ENCODE results near the gene ZBP1. TPM values are rescaled to one million over a fixed set of nuclear protein-coding genes. Genes with fewer than 3 reads are reported as not detected.

ZBP1 gene
- polyA plus RNA-seq, 4 donors, result 0.08 to 0.10 TPM; not detected in 2

DNA sequence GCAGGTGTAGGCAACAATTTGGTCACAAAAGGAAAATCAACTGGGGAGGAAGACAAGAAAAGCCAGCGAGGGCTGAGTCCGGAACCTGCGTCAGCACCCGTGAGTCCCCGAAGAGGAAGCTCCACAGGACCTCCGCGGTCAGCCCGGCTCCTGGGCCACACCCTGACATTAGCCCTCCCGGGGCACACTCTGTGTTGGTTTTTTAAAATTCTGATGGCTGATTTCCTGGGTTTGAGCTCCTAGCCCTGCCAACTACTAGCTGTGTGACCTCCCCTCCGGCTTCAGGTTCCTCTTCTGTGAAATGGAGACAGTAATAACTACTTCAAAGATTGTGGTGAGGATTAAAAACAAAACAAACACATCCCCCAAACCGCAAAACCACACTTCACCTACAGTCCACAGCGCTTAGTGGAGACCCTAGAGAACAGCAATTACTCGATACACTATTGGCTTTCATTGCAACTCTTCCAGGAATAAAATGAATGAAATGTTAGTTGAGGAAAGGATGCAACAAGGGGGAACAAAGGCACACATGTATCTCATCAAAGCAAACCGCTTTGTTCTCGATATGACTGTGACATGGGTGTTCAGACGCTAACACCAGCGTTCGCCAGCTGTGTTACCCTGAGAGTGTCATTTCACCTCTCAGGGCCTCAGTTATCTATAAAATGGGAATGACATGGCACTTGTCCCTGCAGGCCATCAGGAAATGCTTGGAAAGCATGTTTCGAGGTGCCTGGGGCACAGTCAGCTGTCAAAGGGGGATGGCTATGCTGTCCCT, 985 bp downstream of the ZBP1 start:
- DNase-seq (ENCODE audit: low read depth in 4 of 4, low spot score in 3 of 4), result no peak

DNA sequence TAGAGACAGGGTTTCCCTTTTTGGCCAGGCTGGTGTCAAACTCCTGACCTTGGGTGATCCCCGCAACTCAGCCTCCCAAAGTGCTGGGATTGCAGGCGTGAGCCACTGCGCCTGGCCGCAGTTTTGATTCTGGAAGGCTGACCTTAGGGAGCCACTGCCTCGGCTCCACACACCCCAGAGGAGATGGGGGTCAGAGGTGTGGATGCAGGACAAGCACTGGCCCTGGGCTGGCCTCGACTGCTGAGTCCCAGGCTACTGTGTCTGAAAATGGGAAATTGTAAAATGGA, 1.5 kb downstream of the ZBP1 start:
- no peak for DNase-seq (ENCODE audit: low read depth in 4 of 4, low spot score in 3 of 4)

DNA sequence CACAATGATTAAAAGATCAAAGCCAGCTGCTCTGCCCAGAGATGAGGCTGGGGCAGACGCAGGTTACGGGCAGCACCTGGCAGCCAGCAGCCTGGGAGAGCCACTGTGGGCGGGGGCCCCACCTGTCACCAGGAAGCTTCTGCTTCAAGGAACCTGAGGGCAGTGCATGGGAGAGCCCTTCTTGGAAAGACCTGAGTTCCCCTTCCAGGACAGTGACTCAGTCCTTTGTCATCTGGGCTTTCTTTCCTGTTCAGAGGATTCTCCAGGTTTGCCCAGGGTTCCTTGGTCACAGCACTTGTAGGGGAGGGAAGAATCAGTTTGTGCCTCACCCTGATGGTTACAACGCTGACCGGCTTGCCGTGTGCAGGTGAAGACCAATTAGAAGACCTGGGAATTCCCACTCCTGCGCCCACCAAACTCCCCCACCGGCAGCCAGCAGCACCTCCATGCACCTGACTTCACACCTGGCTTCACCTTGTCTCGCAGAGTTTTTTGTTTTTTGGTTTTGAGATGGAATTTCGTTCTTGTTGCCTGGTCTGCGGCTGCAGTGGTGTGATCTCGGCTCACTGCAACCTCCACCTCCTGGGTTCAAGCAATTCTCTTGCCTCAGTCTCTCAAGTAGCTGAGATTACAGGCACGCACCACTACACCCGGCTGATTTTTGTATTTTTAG, 2.0 kb downstream of the ZBP1 start:
- DNase-seq (ENCODE audit: low read depth in 4 of 4, low spot score in 3 of 4), result no peak

DNA sequence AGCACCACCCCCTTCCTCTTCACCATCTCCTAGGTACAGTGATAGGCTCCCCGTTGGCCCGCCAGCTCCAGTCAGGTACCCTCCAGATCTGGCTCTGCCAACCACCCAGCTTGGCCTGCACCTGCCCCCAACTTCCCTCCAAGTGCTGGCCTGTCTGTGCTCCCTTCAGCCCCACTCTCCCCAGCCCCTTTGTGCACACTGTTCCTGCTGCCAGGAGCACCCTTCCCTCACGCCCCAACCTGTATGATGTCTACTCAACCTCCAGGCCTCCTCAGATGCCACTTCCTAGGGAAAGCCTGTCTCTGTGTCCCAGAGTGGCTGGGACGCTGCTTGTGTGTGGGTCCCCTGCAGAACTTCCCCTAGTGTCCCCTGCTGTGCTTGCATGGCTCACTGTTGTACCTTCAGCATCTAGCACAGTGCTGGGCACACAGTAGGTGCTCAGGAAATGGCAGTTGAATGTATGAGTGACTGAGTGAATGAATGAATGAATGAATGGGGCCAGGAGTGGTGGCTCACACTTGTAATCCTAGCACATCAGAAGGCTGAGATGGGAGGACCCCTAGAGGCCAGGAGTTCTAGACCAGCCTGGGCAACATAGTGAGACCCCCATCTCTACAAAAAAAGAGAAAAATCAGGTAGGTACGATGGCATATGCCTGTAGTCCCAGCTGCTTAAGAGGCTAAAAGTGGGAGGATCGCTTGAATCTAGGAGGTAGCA, 3.0 kb downstream of the ZBP1 start:
- no peak for DNase-seq (ENCODE audit: low read depth in 4 of 4, low spot score in 3 of 4)

DNA sequence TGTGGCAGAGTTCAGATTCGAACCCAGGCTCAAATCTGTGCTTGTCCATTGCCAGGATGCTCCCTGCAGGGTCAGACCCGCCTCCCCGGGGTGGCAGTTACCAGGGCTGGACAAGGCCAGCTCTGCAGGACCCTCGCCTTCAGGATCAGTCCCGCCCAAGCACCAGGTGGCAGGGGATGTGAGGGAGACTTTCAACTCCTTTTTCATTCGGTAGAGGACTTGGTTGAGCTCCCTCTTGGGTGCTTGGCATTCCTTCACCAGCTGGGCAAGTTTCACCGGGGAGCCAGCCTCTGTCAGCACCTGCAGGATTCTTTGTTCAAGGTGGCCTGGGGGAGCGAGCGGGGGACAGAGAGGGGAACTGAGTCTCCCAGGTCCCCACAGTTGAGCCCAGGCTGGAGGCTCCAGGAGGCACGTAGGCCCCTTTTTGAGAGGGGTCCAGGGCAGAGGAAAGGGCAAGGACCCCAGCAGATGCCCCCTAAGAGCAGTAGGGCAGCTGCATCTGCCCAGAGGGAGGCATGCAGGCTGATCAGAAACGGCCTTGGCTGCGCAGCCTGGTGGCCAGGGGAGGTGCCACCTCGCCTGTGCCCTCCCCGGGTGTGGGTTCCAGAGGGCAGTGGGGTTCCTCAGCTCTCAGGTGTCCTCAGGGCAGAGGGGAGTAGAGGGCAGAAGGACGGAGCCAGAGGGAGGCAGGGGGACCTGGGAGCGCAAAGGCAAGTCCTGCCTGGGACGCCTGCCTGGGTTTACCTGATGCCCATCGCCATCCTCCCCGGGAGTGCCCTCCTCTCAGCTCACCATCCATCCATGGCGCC, 3.9 kb downstream of the ZBP1 start:
- no peak for DNase-seq (ENCODE audit: low read depth in 4 of 4, low spot score in 3 of 4)

DNA sequence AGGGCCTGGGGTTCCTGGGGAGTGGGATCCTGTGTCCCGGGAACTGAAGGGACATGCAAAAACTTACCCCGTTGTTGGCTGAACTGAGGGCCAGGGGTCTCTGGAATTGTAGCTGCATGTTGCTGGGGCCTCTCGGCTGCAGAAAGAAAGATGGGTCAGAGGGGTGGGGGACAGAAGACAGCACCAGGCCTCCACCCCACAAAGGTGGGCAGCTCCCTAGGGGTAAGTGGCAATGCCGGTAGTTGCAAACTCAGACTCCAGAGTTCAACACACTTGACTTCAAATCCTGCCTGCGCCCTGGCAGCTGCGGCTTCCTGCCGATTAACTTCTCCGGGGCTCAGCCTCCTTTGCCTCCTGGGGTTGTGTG, 4.8 kb downstream of the ZBP1 start:
- DNase-seq (ENCODE audit: low read depth in 4 of 4, low spot score in 3 of 4), result no peak

DNA sequence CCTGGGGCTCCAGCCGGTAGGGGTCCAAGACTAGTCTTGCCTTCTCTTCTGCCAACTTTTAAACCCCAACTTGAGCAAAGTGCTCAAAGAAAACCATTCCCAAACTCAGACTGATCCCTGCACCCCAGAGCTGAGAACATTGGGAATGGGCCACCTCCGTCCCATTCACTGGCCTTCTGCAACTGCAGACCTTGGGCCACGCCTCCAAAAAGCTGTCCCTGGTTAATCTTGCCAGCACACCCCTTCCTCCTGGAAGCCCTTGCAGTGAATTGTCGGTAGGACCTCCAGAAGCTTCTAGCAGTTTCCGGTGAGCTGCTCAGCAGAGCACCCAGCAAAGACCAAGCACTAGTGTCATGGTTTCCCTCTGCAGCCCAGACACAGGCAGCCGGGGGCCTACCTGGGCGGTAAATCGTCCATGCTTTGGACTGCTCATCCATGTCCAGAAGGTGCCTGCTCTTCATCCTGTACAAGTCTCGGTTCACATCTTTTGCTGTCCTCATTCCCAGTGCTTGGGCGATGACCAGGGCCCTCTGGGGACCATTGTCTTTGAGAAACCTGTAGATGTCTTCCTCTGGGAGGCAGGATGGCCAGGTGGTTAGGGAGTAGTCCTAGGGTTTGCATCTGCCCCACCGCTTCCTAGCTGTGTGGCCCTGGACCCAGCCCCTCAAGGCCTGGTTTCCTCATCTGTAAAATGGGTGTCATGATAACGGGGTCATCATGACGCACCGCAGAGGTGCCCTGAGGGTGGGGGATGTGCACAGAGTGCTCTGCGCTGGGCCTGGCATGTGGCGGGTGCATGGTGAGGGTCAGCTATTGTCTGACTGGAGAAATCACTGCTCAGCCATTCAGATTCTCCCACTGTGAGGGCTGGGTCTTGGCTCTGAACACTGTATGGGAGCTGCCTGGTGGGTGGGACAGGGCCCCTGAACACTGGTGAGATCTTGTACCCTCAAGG, 5.5 kb downstream of the ZBP1 start:
- DNase-seq (ENCODE audit: low read depth in 4 of 4, low spot score in 3 of 4), result no peak

DNA sequence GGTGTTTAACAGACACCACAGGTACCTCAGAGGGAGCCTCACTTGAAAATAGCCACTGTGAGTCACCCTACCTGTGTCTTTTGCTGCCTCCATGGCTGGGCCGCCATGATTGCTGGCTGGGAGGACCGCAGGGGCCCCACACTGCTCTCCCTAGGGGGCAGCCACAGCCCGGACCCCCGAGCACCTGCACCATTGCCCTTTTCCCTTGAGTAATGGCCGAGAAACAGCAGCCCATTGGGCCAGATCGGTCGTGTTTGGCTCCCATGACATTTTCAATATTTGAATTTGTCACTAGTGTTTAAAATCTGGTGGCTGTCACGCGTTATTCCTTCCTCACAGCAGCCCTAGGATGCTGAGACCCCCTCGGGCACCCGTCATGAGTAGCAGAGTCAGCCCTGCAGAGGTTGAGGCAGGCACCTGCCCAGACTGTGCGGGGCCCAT, 6.7 kb downstream of the ZBP1 start:
- no peak for DNase-seq (ENCODE audit: low read depth in 4 of 4, low spot score in 3 of 4)

DNA sequence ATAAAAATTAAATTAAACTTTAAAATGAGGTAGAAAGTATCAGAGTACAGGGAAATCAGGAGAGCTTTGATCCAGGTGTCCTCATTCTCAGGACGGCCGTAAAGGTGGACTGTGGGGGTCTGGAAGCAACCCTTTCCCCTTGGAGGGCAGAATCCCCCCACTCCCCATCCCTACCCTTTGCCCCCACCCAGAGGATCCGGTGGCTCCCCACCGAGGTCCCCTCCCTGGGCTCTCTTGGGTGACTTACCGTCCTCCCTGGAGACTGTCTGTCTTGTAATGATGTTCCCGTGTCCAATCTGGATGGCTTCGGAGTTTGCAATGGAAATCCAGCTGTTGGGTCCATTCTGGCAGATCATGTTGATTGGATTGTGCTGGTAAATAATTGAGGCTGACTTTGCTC, 7.3 kb downstream of the ZBP1 start:
- no peak for DNase-seq (ENCODE audit: low read depth in 4 of 4, low spot score in 3 of 4)

DNA sequence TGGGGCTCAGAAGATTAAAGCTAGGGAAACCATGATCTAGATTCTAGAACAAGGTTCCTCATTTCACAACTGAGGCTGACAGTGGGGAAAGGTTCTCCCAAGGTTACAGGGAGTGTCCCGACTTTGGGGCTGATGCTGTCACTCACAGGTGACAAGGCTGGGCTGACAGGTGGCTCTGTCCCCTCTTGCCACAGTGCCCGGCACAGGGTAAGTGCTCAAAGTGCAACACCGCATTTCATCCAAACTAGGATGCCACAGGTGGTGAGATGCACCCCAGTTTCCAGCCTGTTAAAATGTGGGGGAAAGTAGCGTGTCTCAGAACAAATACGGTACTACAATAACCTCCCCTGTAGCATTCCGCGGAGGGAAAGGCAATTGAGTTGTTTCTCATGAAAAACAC, 7.8 kb downstream of the ZBP1 start:
- DNase-seq (ENCODE audit: low read depth in 4 of 4, low spot score in 3 of 4), result no peak

GRCh38 chr20:57611586-57612311, 8.5 kb downstream of the ZBP1 start:
- no peak for DNase-seq (ENCODE audit: low read depth in 4 of 4, low spot score in 3 of 4)

DNA sequence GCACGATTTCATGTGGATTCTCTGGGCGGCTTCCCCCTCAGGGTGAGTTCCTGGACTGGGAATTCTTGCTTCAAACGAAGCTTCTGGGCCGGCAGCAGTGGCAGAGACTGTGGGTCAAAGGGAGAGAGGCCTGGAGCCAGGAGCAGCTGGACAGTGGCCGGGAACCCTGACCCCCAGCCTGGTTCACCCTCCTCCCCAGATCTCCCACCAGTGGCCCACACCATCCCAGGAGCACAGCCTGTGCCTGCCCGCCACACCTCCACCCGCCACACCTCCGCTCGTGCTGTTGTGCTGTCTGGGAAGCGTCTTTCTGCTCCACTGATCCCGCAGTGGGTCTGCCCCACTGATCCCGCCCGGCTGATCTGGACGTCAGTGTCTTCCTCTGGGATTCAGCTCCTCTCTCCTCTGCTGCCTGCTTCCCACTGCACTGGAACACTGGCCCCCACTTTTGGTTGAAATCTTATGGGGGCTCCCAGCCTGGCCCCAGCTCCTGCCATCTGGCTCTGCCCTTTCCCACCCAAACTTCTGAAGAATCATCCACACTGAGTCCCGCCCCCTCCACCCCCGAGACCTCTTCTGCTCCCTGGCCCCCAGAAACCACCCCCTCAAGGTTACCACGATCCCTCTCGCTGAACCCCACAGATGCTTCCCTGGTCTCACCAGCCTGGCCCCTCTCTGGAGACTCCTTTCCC, 9.8 kb downstream of the ZBP1 start:
- no peak for DNase-seq (ENCODE audit: low read depth in 4 of 4, low spot score in 3 of 4)

DNA sequence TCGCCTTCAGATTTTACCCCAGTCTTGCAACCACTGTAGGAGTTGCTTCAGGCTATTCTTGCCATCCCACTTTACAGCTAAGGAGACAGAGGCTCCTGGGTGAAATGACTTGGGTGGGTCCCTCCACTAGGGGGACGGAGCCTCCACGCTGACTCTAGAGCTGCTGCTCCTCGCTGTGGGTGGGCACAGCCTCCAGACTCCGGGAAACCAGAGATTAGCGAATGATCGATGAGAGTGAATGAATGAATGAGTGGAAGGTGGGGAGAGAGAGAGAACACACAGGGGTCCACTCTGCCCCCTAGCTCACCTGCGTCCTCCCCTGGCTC, 10.4 kb downstream of the ZBP1 start:
- DNase-seq (ENCODE audit: low read depth in 4 of 4, low spot score in 3 of 4), result no peak

- no peak for DNase-seq (ENCODE audit: low read depth in 4 of 4, low spot score in 3 of 4)
Measured at GRCh38 chr20:57609086-57609841, 11.0 kb downstream of the ZBP1 start.

DNA sequence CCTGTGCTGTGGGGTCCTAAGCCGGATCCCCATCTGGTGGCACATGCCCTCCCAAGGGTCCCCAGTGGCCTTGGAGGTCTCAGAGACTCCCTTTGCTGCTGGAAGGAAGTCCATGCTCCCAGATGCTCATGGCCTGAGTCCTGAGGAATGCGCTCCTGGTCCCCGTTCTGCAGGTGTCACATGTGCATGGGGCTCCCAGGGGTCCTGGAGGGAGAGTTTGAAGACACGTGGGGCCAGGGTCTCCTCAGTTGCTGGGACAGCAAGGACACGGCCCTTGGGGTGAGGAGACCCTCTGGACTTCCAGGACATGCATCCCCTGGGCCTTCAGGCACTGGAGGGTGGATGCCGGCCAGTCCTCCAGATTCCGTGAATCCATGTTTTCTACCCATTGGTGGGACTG, 11.7 kb downstream of the ZBP1 start:
- no peak for DNase-seq (ENCODE audit: low read depth in 4 of 4, low spot score in 3 of 4)

- no peak for DNase-seq (ENCODE audit: low read depth in 4 of 4, low spot score in 3 of 4)
Measured at GRCh38 chr20:57605878-57606277, 14.3 kb downstream of the ZBP1 start.

GRCh38 chr20:57605045-57605444, 15.2 kb downstream of the ZBP1 start:
- DNase-seq (ENCODE audit: low read depth in 4 of 4, low spot score in 3 of 4), result no peak

DNA sequence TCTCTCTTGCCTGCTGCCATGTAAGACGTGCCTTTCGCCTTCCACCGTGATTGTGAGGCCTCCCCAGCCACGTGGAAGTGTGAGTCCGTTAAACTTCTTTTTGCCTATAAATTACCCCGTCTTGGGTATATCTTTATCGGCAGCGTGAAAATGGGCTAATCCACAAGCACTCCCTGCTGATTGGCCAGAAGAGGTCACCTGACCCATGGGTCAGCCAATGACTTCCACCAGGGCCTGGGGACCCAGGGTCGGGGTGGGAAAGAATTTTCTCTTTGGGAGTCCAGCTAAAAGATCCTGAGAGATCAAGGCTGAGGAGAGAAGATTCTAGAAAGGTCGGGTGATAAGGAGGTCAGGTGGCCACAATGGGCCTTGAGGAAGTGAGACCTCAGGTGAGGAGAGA, 17.1 kb downstream of the ZBP1 start:
- DNase-seq (ENCODE audit: low read depth in 4 of 4, low spot score in 3 of 4), result no peak

Data from left renal pelvis (tissue), 4 donors.